NCI-H82 treated with DMSO at 0.1 percent for 48 hours (cell line): ENCODE measurements around the gene CD151.

Experiments used
- DNase-seq: peaks from one replicate; lab custom pipeline; 2025; ENCODE audit not compliant: unreplicated experiment; lab: John Stamatoyannopoulos, UW

The CD151 gene

GRCh38 chr11:796565-797295, 36.0 kb upstream of the CD151 start:
- no peak for DNase-seq

GRCh38 chr11:797296-798092, 35.3 kb upstream of the CD151 start:
- DNase-seq, result peak; percentile 65

- peak; percentile 15 for DNase-seq
These were observed 34.5 kb upstream of the CD151 start, which contains the start of gene SLC25A22 for GRCh38 chr11:798093-798713. TSS of gene SLC25A22 (minus strand) at chr11:798281. CDS start at chr11:795006, 3,275 bp downstream.

- DNase-seq, result no peak
These were observed 33.0 kb upstream of the CD151 start for GRCh38 chr11:799641-800316.

GRCh38 chr11:800473-800872, 32.3 kb upstream of the CD151 start:
- no peak for DNase-seq

- DNase-seq, result no peak
These were observed 31.5 kb upstream of the CD151 start for GRCh38 chr11:801097-801780.

GRCh38 chr11:802018-802617, 30.6 kb upstream of the CD151 start:
- DNase-seq, result no peak

- DNase-seq, result no peak
These were observed 29.9 kb upstream of the CD151 start for GRCh38 chr11:802693-803466.

GRCh38 chr11:803467-803742, 29.3 kb upstream of the CD151 start:
- no peak for DNase-seq

GRCh38 chr11:803770-804598, 28.8 kb upstream of the CD151 start:
- no peak for DNase-seq

GRCh38 chr11:804599-804964, 28.2 kb upstream of the CD151 start:
- no peak for DNase-seq

GRCh38 chr11:808427-809286, 24.1 kb upstream of the CD151 start:
- no peak for DNase-seq

GRCh38 chr11:809287-810039, 23.3 kb upstream of the CD151 start, which contains the start of gene RPLP2:
TSS of gene RPLP2 (plus strand) at chr11:809967. CDS start at chr11:810235, 268 bp downstream.
- peak; percentile 77 for DNase-seq

GRCh38 chr11:810040-810567, 22.6 kb upstream of the CD151 start:
- no peak for DNase-seq

GRCh38 chr11:811446-812245, 21.1 kb upstream of the CD151 start:
- no peak for DNase-seq

- DNase-seq, result no peak
These were observed 20.4 kb upstream of the CD151 start for GRCh38 chr11:812390-812789.
